H9 (cell line): ENCODE measurements around the gene MIR17HG. TPM values are rescaled to one million over a fixed set of nuclear protein-coding genes. Genes with fewer than 3 reads are reported as not detected.

ENCODE experiments used
- DNase-seq: peaks from one replicate; pipeline ENCODE4 v3.0.0-alpha.2; 2017
- H2AFZ ChIP-seq: one replicate; pipeline ENCODE4 v1.6.1; 2013; ENCODE audit warnings: mild to moderate bottlenecking, low read length, control low read depth, moderate library complexity
- H2AK5ac ChIP-seq: 2 replicates; pipeline ENCODE4 v1.6.1; 2013; ENCODE audit warnings: low read length, control low read depth, mixed read lengths; ENCODE audit not compliant: insufficient read length
- H2BK120ac ChIP-seq: one replicate; pipeline ENCODE4 v1.6.1; 2013; ENCODE audit warnings: low read depth, mild to moderate bottlenecking, low read length, control low read depth, inconsistent platforms; ENCODE audit not compliant: poor library complexity, severe bottlenecking
- H2BK12ac ChIP-seq: 2 replicates; pipeline ENCODE4 v1.6.1; 2013; ENCODE audit warnings: low read length, control low read depth, mixed read lengths, low read depth; ENCODE audit not compliant: insufficient read length
- H2BK15ac ChIP-seq: 2 replicates; pipeline ENCODE4 v1.6.1; 2013; ENCODE audit warnings: low read depth, low read length, control low read depth
- H2BK20ac ChIP-seq: one replicate; pipeline ENCODE4 v1.6.1; 2013; ENCODE audit warnings: low read depth, mild to moderate bottlenecking, low read length, control low read depth, inconsistent platforms; ENCODE audit not compliant: poor library complexity, severe bottlenecking
- H2BK5ac ChIP-seq: 2 replicates; pipeline ENCODE4 v1.6.1; 2013; ENCODE audit warnings: low read length, control low read depth, mixed read lengths; ENCODE audit not compliant: insufficient read length
- H3K14ac ChIP-seq: 2 replicates; pipeline ENCODE4 v1.6.1; 2013; ENCODE audit warnings: low read length, control low read depth; ENCODE audit not compliant: insufficient read depth
- H3K18ac ChIP-seq: 2 replicates; pipeline ENCODE4 v1.6.1; 2013; ENCODE audit warnings: low read depth, mild to moderate bottlenecking, mixed read lengths, low read length, control low read depth; ENCODE audit not compliant: insufficient read length
- H3K23ac ChIP-seq: 2 replicates; pipeline ENCODE4 v1.6.1; 2013; ENCODE audit warnings: low read length, control low read depth, mixed read lengths, low read depth; ENCODE audit not compliant: insufficient read length
- H3K23me2 ChIP-seq: 2 replicates; pipeline ENCODE4 v1.6.1; 2013; ENCODE audit warnings: low read depth, mild to moderate bottlenecking, mixed read lengths, low read length, control low read depth; ENCODE audit not compliant: insufficient read length, poor library complexity, severe bottlenecking
- H3K27ac ChIP-seq: 2 replicates; pipeline ENCODE4 v1.5.1; 2013; ENCODE audit warnings: low read length, control low read depth, mixed read lengths, low read depth; ENCODE audit not compliant: insufficient read length
- H3K27me3 ChIP-seq: 2 replicates; pipeline ENCODE4 v1.6.1; 2013; ENCODE audit warnings: low read length, control low read depth, inconsistent platforms; ENCODE audit not compliant: insufficient read depth
- H3K4ac ChIP-seq: 2 replicates; pipeline ENCODE4 v1.6.1; 2013; ENCODE audit warnings: low read depth, mild to moderate bottlenecking, control low read depth, inconsistent platforms, low read length, moderate library complexity
- H3K4me1 ChIP-seq: 2 replicates; pipeline ENCODE4 v1.6.1; 2013; ENCODE audit warnings: low read length, control low read depth, inconsistent platforms; ENCODE audit not compliant: insufficient read depth
- H3K4me2 ChIP-seq: 2 replicates; pipeline ENCODE4 v1.6.1; 2013; ENCODE audit warnings: low read length, control low read depth, mixed read lengths; ENCODE audit not compliant: insufficient read length, insufficient read depth
- H3K56ac ChIP-seq: 2 replicates; pipeline ENCODE4 v1.6.1; 2013; ENCODE audit warnings: low read depth, mild to moderate bottlenecking, mixed read lengths, low read length, control low read depth; ENCODE audit not compliant: insufficient read length
- H3K79me1 ChIP-seq: 2 replicates; pipeline ENCODE4 v1.6.1; 2013; ENCODE audit warnings: low read depth, mild to moderate bottlenecking, moderate library complexity, low read length, control low read depth, inconsistent platforms; ENCODE audit not compliant: insufficient read depth, poor library complexity, severe bottlenecking
- H3K79me2 ChIP-seq: 2 replicates; pipeline ENCODE4 v1.6.1; 2013; ENCODE audit warnings: low read length, control low read depth, inconsistent platforms; ENCODE audit not compliant: insufficient read depth
- H3K9ac ChIP-seq: 2 replicates; pipeline ENCODE4 v1.6.1; 2013; ENCODE audit warnings: low read length, control low read depth, mixed read lengths; ENCODE audit not compliant: insufficient read length; ENCODE audit errors: extremely low read depth
- H3K9me3 ChIP-seq: one replicate; pipeline ENCODE4 v1.6.1; 2013; ENCODE audit warnings: low read depth, low read length, inconsistent platforms; ENCODE audit not compliant: control insufficient read depth
- H3T11ph ChIP-seq: one replicate; pipeline ENCODE4 v1.6.1; 2013; ENCODE audit warnings: mild to moderate bottlenecking, low read length, control low read depth, inconsistent platforms
- H4K20me1 ChIP-seq: one replicate; pipeline ENCODE4 v1.6.1; 2013; ENCODE audit not compliant: control insufficient read depth, insufficient read length, insufficient read depth
- H4K5ac ChIP-seq: 2 replicates; pipeline ENCODE4 v1.6.1; 2013; ENCODE audit warnings: low read depth, mild to moderate bottlenecking, mixed read lengths, low read length, control low read depth; ENCODE audit not compliant: insufficient read length
- H4K8ac ChIP-seq: replicated peaks from 2 replicates; pipeline ENCODE4 v1.6.1; 2013; ENCODE audit warnings: low read length, control low read depth, mixed read lengths, low read depth; ENCODE audit not compliant: insufficient read length
- H4K91ac ChIP-seq: 2 replicates; pipeline ENCODE4 v1.6.1; 2013; ENCODE audit warnings: low read depth, mild to moderate bottlenecking, moderate library complexity, mixed read lengths, low read length, control low read depth; ENCODE audit not compliant: insufficient read length
- H3K27ac Mint-ChIP-seq, 3 experiments: 2 replicates in 2 of 3; 3 replicates in 1 of 3; pipeline ENCODE4 v1.8.0; 2020 to 2021; ENCODE audit warnings: mixed read lengths in 3 of 3, mild to moderate bottlenecking in 1 of 3, moderate library complexity in 1 of 3
- H3K27me3 Mint-ChIP-seq: 2 replicates; pipeline ENCODE4 v1.8.0; 2021; ENCODE audit warnings: low read depth, mild to moderate bottlenecking, moderate library complexity, mixed read lengths
- H3K36me3 Mint-ChIP-seq, 3 experiments: 2 replicates in 2 of 3; 3 replicates in 1 of 3; pipeline ENCODE4 v1.8.0; 2020 to 2021; ENCODE audit warnings: low read depth in 3 of 3, mixed read lengths in 3 of 3; ENCODE audit not compliant: insufficient read depth in 1 of 3
- H3K4me1 Mint-ChIP-seq, 2 experiments: 2 replicates each; pipeline ENCODE4 v1.8.0; 2020; ENCODE audit warnings: mixed read lengths in 2 of 2
- H3K4me3 Mint-ChIP-seq, 2 experiments: 2 replicates in 1 of 2; 3 replicates in 1 of 2; pipeline ENCODE4 v1.8.0; 2020 to 2021; ENCODE audit warnings: mild to moderate bottlenecking in 2 of 2, mixed read lengths in 2 of 2, moderate library complexity in 1 of 2
- H3K9me3 Mint-ChIP-seq, 2 experiments: 2 replicates in 1 of 2; 3 replicates in 1 of 2; pipeline ENCODE4 v1.8.0; 2020; ENCODE audit warnings: mild to moderate bottlenecking in 2 of 2, mixed read lengths in 2 of 2, moderate library complexity in 1 of 2
- CTCF ChIP-seq: fragments of 200-600 bp; sonication (generic); conservative IDR thresholded peaks from 3 replicates; pipeline ENCODE4 v1.8.0; 2021; ENCODE audit warnings: antibody characterized with exemption, mild to moderate bottlenecking
- WGBS: extraction: QIAGEN DNeasy Blood & Tissue Kit; methylation state at CpG from one replicate; pipeline ENCODE4 v1.1.7; 2013; ENCODE audit warnings: missing lambda C conversion rate, low lambda C conversion rate, mixed read lengths; ENCODE audit not compliant: insufficient read length; ENCODE audit errors: extremely low coverage; 5-methylcytosine and 5-hydroxymethylcytosine counted together
- total RNA-seq: library from RNA; stranded (reverse); gene quantifications from 2 replicates; pipeline ENCODE4 v1.2.1, GENCODE V29; 2021

MIR17HG gene
- total RNA-seq, 1 experiment from 2014 or later, result 38.7 TPM

GRCh38 chr13:91307887-91308286 is 39.6 kb upstream of the MIR17HG start:
- Histone ChIP-seq H2BK20ac (no peak overlapping the region), H3K4me1 (no peaks in the 10 kb centered on the region), H3K27ac (no peak overlapping the region), H2AFZ (no peak overlapping the region), H2BK12ac (no peak overlapping the region), H3K4me2 (no peak overlapping the region), H3K79me1 (no peaks in the 10 kb centered on the region), H2BK15ac (no peak overlapping the region), H4K5ac (no peak overlapping the region), H3T11ph (no peak overlapping the region), H3K9ac (no peak overlapping the region), H3K18ac (no peak overlapping the region), H3K27me3 (no peaks in the 10 kb centered on the region), H3K14ac (no peak overlapping the region), H2BK5ac (no peak overlapping the region), H3K4ac (no peak overlapping the region), H4K8ac (no peak overlapping the region), H3K79me2 (no peaks in the 10 kb centered on the region), H3K9me3 (no peaks in the 10 kb centered on the region), H4K20me1 (no peaks in the 10 kb centered on the region), H4K91ac (no peak overlapping the region), H3K23ac (no peak overlapping the region), H2BK120ac (no peak overlapping the region), H3K23me2 (no peaks in the 10 kb centered on the region), H3K56ac (no peak overlapping the region), H2AK5ac (no peak overlapping the region)
- H3K36me3 Mint-ChIP-seq, result no peaks in the 10 kb centered on the region
- H3K9me3 Mint-ChIP-seq, result no peaks in the 10 kb centered on the region
- no peak for DNase-seq
- H3K4me1 Mint-ChIP-seq, result peaks cover 0 to 3% of the 10 kb centered on the region in 2 experiments; a peak in 1 of 4 replicates
- H3K4me3 Mint-ChIP-seq, result no peak overlapping the region
- H3K27ac Mint-ChIP-seq, result no peak overlapping the region
- no peaks in the 10 kb centered on the region; the same call in 1 of the 2 replicates for H3K27me3 Mint-ChIP-seq
- WGBS, result no CpG with 5 or more reads among the region's 2 CpGs
- TF ChIP-seq CTCF, result no peak
